Measurements from ENCODE around the gene BBOX1.

Gene BBOX1

DNA sequence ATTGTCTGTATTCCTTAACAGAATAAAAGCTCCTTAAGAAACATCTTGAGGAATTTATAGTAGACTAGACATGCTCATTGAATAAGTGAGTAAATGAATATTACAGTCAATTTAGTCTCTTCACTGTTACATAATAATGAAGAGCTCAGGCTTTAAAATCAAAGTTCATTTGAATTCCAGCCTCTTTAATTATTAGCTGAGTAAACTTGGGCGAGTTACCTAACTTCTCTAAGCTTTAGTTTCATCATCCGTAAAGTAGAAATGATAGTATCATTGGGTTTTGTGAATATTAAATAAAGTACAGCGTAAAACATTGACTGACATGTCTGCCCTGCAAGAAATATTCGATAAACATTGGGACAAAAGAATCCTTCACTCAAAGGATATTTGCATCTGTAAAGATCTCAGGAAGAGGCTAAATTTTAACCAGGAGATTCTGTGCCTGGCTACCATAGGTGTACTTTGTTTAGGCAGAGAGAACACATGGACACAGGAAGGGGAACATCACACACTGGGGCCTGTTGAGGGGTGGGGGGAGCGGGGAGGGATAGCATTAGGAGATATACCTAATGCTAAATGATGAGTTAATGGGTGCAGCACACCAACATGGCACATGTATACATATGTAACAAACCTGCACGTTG, 15.2 kb upstream of the BBOX1 start:
- no peak for DNase-seq

DNA sequence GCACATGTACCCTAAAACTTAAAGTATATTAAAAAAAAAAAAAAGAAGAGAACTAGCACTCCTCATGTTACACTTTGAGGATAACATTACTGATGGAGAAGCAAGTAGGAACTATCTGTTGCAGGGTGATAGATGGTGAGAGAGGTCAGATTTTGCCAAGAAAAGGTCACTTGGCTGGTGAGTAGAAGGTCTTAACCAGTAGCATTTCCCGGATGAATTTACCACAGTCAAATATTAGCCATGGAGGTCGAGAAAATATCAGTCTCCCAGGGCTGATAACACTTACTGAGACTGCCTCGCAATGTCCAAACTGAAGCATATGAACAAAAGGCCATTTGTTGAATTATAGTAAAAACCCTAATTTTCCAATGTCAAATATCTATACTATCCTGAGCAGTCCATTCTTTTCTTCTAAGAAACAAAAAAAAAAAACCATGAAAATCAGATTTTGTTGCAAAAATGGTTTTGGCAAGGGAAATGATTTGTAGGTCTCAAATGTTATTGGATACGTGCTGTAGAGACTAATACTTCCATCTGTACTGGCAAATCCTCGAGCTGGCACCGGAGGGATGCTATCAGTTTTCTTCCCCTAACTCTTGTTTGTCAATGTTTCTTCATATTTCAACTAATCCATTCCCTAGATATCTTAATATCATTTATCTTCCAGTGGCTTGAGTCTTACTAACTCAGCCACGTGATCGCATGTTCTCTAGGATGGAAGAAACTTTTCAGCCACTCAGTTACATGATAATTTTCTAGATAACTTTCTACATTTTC, 14.5 kb upstream of the BBOX1 start:
- DNase-seq, result no peak

DNA sequence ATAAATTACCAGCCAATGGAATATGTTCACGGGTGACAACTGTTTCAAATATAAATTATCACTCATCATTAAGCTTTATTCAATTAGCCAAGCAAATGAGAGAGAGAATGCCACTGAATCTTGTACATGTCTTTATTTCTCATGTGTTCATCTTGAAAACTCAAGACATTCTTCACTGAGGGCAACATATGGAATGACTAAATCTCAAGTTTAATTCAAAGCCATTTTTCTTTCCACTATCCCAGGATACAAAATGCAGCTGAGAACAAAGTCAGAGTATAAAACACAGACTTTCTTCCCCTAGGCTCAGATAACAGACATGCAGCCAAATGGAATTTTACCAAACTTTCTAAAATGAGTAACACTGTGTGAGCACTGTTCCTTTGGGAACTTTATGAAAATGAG, 12.1 kb upstream of the BBOX1 start:
- no peak for DNase-seq

DNA sequence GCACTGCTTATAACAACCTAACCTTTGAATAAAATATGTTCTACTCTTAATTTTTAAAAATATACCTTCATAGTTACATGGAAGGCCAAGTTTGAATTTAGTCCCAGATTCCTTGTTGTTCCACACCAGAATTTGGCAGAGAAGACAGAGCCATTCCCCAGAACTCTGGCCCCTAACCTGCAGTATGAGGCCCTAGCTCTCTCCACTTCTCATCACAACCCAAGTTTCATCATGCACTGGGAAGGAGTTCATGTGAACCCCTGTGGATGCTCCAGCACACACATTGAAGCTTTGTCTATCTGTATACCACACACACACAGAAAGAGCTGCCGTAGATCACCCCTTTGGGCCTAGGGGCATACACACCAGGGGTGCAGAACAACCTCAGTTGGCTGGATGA, 10.6 kb upstream of the BBOX1 start:
- DNase-seq, result no peak

DNA sequence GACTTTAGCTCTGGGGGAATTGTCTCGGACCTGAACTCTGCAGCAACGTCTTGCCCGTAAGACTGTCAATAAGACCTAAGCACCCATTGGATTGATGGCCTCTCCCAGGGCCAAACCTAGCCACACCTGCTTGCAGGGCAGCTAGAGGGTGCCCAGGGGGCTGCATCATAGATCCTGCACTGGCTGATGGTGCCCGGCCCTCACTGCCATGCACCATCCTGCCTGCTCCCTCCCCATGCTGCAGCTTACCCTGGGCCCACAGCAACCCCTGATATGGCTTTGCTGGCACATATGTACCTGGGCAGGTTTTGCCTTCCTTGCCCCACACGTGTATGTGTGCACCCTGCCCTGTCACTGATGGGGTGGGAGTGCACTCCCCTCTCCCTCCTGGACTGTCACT, 8.9 kb upstream of the BBOX1 start:
- DNase-seq, result no peak

DNA sequence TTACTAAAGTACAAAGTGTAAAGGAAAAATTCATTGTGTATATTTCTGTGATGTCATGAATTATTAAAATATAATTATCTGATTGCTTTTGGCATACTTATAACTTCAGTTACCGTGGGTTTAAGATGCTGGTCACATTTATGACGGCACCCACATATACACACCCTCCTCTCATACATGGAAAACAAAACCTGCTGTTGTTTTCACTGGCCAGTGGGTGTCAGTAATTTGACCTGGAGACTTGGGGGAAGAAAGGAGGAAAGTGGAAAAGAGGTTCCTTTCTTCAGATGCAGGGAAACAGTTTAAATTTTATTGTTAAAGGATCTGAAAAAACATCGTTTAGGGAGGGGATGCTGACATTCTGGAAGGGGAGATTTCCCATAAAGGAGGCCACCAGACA, 742 bp upstream of the BBOX1 start:
- DNase-seq, result no peak

DNA sequence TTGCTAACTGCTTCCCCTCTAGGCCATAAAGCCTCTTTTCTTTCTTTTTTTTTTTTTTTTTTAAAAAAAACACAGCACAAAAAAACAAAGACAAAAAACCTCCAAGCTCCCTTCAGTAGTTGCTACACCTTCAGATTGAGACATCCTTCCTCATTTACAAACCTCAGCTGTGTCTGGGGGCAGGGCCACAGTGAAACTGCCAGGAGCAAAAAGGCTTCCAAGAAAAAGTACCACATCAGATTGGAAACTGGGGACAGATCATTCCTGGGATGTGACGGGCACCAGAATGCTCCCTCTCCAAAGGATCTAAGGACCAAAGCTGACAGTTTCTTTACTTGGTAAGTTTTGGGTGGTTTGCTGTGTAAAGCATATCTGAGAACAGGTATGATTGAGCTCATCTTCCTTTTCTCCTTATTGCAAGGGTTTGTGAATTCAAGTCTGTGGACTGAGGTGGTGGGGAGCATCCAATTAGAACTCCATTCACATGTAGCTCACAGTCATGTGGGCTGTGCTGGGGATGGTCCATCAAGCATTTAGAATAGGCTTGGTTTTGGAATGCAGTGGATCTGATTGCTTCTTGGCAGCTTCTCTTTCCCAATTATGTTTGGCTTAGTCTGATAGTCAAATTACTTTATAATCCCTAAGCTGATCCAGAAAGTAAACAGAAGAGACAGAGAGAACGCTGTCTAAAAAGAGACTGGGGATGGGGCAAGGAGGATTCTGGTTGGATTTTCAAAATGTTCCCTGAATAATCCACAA, 705 bp downstream of the BBOX1 start:
- DNase-seq, result peak; percentile 19

DNA sequence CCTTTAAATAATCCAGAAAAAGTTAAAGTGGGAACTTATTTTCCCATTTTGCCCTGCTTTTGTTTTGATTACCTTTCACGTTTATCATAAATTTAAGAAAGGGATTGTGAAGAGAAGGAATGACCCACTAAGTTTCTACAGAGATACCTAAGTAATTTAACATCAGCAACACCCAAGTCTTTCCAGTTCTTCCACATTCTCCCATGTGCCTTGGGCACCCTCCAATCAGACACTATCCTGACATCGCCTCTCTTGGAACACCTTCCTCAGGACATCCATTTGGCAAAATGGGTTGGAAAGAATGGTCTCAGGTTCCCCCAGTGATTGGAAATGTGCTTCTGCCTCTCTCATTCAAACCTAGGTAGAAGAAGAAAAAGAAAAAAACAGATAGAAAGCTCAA, 6.3 kb downstream of the BBOX1 start:
- no peak for DNase-seq

DNA sequence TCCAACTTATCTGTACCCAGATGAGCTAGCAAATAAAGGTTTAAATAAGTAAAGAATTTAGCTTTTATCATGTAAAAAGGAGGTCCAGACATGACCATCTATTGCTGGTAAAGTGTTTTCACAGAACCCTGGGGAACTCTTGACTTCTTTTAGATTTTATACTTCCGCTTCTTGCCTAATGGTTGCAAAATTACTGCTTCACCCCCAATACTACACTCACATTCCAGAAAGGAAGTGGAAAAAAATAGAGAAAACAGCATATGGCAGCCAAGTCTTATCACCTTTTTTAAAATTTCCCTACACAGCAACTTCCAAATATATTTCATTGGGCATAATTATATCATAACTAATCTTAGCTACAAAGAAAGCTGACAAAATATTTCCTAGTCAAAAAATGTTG, 12.1 kb downstream of the BBOX1 start:
- no peak for DNase-seq

DNA sequence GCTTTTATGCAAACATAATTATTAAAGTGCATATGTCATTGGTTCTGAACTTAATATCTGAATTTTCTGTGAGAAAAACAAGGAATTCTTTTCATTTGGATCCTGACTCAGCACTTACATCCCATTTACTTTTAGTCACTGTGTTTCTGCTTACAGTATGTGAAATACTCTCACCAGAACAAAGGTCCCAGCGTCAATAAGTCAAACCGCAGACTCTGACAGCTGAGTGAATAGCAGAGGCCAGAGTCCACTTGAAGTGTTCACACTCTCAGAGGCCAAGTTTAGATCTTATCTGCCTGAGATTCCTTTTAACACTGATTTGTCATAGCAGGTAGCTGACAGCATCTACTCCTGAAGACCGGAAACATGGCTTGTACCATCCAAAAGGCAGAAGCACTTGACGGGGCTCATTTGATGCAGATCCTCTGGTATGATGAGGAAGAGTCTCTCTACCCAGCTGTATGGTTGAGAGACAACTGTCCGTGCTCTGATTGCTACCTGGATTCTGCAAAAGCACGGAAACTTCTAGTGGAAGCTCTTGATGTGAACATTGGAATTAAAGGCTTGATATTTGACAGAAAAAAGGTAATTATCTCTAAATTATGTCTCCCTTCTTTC, 14.6 kb downstream of the BBOX1 start:
- DNase-seq, result no peak

DNA sequence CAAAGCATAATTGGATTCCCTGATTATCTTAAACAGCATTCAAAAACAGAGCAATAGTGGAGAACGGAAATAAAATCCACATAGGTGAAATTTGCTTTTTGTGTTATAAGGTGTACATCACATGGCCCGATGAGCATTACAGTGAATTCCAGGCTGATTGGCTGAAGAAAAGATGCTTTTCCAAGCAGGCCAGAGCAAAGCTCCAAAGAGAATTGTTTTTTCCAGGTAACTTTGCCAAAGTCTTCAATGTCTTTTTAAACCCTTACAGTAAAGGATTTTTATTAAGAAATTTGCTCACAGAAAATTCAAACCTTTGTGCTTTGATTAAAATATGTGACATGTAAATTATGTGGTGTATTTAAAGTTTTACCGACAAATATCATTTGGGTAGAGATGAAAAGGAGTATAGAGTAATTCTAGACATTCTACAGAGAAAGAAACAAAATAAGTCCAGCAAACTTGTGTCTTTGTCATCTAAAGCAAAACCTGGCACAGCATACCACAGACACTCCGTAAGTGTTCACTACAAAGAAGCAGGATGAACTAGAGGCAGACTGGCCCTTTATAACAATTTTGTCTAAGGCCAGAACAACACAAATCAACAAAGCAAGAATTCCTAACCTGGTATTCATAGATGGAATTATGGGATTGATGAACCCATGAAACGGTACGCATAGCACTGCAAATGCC, 16.6 kb downstream of the BBOX1 start:
- no peak for DNase-seq

DNA sequence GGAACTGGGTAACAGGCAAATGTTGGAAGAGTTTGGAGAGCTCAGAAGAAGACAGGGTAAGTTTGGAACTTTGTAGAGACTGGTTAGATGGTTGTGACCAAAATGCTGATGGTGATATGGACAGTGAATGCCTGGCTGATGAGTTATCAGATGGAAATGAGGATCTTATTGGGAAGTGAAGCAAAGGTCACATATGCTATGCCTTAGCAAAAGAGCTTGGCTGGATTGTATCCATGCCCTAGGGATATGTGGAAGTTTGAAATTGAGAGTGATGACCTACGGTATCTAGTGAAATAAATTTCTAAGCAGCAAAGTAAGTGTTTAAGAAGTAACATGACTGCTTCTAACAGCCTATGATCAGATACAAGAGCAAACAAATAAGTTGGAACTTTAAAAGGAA, 17.8 kb downstream of the BBOX1 start:
- no peak for DNase-seq

DNA sequence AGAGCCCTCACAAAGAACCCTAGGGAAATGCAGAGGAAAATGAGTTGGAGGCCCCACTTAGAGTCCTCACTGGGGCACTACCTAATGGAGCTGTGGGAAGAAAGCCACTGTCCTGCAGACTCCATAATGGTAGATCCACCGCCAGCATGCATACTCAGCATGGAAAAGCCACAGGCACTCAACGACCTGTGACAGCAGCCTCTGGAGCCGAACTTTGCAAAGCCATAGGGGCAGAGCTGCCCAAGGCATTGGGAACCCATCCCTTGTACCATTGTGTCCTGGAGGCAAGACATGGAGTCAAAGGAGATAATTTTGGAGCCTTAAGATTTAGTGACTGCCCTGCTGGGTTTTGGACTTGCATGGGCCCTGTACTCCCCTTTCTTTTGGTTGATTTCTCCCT, 18.8 kb downstream of the BBOX1 start:
- DNase-seq, result no peak

DNA sequence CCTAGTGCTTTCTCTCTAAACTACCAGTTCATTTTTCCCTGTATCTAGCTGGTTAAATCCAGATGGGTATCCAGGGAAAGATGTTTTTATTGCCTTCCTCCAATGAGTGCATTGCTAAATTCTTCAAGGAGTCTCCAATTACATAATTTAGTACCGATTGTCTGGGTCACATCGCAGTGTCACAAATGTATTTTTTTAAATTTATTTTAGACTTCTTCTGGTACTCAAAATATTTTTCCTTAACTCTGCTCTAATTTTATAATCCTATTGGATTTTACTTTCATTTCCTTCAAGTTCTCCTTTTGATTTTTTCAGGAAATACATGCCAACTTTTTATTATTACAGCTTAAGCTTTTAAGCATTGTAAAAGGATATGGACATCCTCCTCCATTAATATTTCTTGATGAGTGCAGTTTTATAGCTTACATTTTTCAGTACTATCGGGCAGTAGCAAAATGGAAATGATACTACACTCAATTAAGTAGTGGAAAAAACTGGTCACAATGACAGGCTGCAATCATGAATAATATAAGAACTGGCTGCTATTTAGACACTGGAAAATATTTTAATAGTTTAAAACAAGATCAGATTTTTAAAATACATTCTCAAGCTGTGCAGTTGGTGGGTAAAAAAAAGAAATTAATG, 20.3 kb downstream of the BBOX1 start:
- no peak for DNase-seq

DNA sequence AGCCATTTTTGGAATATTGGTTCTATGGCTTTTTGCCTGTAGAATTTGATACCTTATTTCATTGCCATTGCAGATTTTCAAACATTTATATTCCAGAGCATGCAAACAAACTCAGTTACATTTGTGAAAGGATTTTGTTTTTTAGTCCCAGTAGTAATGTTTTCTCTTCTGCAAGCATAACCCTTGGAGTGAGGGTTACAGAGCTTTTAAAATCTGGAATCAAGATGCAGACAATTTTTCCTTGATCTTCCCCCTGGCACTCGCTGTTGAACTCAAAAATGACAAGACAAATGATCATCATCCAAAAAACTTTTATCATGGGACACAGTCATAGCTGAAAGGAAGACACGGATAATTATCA, 20.8 kb downstream of the BBOX1 start:
- no peak for DNase-seq

DNA sequence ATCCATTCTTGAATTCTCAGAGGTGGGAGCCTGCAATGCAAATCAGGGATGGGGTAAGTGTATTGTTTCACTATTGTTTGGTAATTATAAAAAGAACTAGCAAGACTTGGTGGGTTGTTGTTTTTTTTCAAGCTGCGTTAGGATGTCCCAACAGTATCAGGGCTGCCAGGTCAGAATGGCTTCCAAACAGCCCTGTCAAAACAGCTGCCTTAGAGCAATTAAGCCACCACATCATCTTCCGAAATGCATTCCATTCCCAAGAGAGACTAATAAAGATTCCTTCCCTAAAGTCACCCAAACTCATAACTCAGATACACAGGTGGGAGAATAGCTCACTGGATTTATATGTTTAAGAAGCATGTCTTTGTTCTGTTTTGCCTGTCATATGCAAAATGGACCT, 23.5 kb downstream of the BBOX1 start:
- no peak for DNase-seq

DNA sequence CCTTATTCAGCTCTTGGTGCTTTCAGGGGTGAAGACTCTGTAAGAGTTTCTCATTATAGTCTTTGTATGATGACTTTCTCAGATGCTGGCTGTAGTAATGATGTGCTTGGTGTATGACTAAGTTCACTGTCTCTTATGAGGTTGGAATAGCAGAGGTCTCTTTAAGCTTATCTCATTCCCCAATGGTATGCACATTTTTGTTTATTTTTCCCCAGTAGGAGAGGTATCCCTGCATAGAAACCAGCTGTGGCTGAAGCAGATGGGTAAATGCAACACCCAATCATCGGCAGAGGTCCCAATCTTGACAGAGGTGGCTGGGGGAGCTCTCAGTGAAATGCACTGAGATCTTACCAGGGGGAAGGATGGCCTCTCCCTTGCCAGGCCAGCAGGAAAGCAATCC, 34.6 kb downstream of the BBOX1 start:
- no peak for DNase-seq

DNA sequence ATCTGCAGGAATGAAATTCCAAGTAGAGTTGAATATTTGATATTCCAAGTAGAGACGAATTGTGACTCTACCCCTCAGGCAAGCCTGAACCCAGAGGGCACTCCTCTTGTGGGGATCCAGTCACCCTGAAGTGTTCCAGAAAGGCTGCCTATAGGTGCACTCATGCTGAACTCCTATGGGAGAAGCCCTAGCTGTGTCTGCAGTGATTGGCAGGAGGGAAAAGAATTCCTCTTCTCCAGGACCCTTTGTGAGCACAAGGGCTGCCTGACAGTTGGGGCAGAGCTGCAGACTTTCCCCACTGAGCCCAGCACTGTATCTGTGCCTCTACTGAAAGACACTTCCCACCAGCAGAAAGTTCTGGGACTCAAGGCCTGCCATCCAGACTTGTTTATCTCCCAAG, 35.0 kb downstream of the BBOX1 start:
- no peak for DNase-seq

DNA sequence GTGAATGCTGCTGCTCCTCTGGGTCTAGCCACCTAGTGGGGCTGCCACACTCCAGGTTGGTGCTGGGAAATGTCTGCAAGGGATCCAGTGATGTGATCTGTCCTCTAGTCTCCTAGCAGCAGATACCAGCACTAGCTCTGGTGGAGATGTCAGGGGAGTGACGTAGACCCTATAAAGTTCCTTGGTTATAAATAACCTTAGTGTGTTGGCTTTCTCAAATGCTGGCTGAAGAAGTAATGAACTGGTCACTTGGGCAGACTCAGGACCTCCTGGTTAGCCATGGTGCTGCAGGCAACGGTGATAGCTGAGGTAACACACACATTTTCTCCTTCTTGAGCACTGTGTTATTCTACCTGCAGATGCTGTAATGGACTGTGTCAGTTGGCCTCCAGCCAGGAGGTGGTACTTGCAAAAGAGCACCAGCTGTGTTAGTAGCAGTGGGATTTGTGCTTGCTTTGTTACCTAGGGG, 35.5 kb downstream of the BBOX1 start:
- DNase-seq, result no peak

DNA sequence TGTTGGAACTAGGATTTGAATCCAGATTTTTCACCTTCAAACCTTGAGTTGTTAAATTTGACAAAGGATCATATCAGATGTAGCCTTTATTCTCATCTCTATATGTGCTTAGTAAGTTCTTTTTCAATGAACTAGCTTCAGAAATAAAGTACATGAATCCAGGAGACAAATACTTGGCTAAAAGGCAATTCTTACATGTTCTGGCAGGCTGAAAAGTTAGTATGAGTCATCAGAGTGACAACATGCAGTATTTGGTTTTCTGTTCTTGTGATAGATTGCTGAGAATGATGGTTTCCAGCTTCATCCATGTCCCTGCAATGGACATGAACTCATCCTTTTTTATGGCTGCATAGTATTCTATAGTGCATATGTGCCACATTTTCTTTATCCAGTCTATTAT, 40.4 kb downstream of the BBOX1 start:
- no peak for DNase-seq

DNA sequence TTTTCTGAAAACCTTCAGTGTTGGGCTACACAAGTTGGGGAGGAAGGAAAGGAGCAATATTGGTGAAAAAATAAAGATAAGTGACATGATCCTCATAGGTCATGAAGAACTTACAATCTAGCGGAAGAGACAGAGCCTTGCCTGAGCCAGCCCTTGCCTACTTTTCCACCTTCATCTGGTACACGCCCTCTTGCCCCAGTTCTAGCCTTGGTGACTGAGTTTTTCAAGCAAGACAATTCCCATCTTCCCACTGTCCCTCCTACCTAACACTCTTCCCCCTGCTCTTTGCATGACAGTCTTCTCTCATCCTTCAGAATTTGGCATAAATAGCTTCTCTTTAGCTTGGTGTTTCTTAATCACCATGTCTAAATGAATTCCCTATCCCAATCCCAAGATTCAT, 42.6 kb downstream of the BBOX1 start:
- DNase-seq, result no peak

DNA sequence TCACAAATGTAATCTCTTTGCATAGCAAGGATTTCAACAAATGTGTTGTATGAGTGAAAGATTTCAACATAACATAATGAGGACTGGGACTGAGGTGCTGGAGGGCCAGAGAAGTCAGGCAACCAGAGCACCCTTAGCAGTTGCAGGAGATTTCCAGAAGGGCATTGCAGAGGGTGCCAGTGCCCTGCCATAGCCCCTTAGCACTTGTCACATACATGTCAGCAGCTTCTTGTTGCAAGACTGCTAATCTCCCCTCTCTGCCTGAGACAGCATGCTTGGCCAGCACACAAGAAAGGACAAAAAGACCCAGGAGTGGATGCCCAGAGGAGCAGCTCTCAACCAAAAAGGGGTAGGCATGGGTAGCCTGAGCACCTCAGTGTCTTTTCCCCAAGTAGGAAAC, 43.2 kb downstream of the BBOX1 start:
- no peak for DNase-seq

DNA sequence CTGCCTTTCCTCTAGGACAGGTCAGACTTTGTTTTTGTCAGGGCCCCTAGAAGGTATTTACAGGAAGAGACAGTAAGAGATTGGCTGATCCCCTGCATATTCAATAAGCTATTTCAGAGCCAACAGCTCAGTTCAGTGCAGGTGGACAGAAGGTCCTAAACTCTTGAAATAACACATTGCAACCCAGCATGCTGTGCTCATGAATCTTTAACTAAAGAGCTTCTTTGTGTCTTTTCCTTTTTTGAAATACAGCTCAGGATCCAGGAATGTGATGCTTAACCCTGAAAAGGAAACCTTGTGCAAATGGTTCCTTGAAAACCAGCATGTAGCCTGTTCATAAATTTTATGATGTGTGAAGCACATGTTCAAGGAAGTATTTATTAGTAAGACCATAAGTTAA, 43.9 kb downstream of the BBOX1 start:
- no peak for DNase-seq

Measured in NCI-H526 treated with DMSO at 0.1 percent for 48 hours (cell line).